ENCODE results near the gene GIT2. TPM values are rescaled to one million over a fixed set of nuclear protein-coding genes. Genes with fewer than 3 reads are reported as not detected.

Gene GIT2
- total RNA-seq, 1 experiment from 2014 or later = 21.7 TPM

- Mint-ChIP-seq H3K27me3 (ENCODE audit: low read depth) (no peaks in the 10 kb centered on the region; the same call in 1 of the 2 replicates), H3K27ac (no peak overlapping the region), H3K9me3 (no peaks in the 10 kb centered on the region), H3K36me3 (no peaks in the 10 kb centered on the region), H3K4me3 (no peak overlapping the region), H3K4me1 (no peaks in the 10 kb centered on the region)
- TF ChIP-seq NR1H2 (CRISPR knock-in tag; IDR thresholded peaks at IDR 0.05) = no peak
- TF ChIP-seq, protein P1, sequence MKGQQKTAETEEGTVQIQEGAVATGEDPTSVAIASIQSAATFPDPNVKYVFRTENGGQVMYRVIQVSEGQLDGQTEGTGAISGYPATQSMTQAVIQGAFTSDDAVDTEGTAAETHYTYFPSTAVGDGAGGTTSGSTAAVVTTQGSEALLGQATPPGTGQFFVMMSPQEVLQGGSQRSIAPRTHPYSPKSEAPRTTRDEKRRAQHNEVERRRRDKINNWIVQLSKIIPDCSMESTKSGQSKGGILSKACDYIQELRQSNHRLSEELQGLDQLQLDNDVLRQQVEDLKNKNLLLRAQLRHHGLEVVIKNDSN (CRISPR knock-in tag; IDR thresholded peaks at IDR 0.05) = no peak
- TF ChIP-seq SP1 (CRISPR knock-in tag; conservative IDR thresholded peaks at IDR 0.05) = no peak
- TF ChIP-seq, protein P2, sequence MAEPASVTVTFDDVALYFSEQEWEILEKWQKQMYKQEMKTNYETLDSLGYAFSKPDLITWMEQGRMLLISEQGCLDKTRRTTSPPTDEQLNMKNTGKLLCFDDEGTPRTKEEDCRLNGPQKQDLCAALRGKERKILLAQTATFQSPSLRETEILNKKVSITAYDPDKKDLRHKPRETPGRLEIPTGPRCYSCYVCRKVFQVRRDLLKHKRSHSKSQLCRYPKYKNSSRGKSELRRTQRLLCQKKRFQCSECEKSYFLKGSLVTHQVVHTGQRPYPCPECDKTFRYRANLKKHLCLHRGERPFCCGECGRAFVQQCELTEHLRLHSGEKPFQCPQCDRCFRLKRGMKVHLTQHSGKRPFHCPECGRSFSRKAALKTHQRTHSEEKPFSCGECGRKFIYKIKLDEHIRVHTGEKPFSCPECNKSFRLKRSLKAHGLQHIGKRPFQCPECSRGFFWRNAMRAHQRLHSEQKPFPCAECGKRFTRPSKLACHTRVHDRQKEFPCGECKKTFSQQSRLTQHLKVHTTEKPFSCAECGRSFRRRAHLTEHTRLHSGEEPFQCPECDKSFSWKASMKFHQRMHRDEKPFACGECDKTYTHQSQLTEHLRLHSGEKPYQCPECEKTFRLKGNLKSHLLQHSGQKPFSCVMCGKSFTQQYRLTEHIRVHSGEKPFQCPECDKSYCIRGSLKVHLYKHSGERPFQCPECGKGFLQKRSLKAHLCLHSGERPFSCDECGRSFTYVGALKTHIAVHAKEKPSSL (CRISPR knock-in tag; conservative IDR thresholded peaks at IDR 0.05) = no peak
- TF ChIP-seq MXD4 (CRISPR knock-in tag; IDR thresholded peaks at IDR 0.05; ENCODE audit: borderline replicate concordance) = no peak
- ATAC-seq = no peak
- DNase-seq (ENCODE audit: low spot score) = no peak
- POLR2A ChIA-PET = no interaction called here
- CTCF ChIA-PET = no interaction called here
These were observed 9.9 kb upstream of the GIT2 start for GRCh38 chr12:110006115-110006514.

DNA sequence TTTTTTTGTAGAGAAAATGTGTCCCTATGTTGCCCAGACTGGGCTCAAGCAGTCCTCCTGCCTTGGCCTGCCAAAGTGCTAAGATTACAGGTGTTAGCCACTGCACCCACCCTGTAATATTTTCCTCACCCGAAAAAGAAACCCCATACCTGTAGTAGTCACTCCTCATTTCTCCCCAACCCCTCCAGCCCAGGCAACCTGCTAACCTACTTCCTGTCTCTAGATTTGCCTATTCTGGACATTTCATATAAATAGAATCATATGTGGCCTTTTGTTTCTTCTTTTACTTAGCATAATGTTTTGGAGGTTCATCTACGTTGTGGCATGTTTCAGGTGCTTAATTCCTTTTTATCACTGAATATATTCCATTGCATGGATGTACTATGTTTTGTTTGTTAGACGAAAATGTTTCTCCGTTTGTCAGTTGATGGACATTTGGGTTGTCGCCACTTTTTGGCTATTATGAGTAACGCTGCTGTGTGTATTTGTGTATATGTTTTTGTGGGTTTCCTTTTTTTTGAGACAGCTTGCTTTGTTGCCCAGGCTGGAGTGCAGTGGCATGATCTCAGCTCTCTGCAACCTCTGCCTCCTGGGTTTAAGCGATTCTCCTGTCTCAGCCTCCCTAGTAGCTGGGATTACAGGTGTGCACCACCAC, 9.3 kb upstream of the GIT2 start:
- ChIA-PET CTCF (no interaction called here), POLR2A (no interaction called here)
- Mint-ChIP-seq H3K36me3 (no peaks in the 10 kb centered on the region), H3K27me3 (ENCODE audit: low read depth) (peaks cover 6% of the 10 kb centered on the region), H3K9me3 (no peaks in the 10 kb centered on the region), H3K27ac (no peak overlapping the region), H3K4me3 (no peak overlapping the region), H3K4me1 (peaks cover under 1% of the 10 kb centered on the region; the same call in 1 of the 2 replicates)
- TF ChIP-seq NR3C1 (CRISPR knock-in tag; conservative IDR thresholded peaks at IDR 0.05; ENCODE audit: low read depth) (no peak), ETV6 (CRISPR knock-in tag; IDR thresholded peaks at IDR 0.05) (no peak), ESRRA (CRISPR knock-in tag; IDR thresholded peaks at IDR 0.05; ENCODE audit: borderline replicate concordance) (no peak), NFYB (CRISPR knock-in tag; conservative IDR thresholded peaks at IDR 0.05; ENCODE audit: low read depth) (no peak), ZNF138 (CRISPR knock-in tag; conservative IDR thresholded peaks at IDR 0.05) (no peak), ZSCAN18 (CRISPR knock-in tag; IDR thresholded peaks at IDR 0.05) (no peak), ZNF121 (CRISPR knock-in tag; IDR thresholded peaks at IDR 0.05) (no peak), NR2C2 (CRISPR knock-in tag; IDR thresholded peaks at IDR 0.05) (no peak), TCF7 (CRISPR knock-in tag; IDR thresholded peaks at IDR 0.05; ENCODE audit: low read depth) (no peak)
- TF ChIP-seq, protein P3, sequence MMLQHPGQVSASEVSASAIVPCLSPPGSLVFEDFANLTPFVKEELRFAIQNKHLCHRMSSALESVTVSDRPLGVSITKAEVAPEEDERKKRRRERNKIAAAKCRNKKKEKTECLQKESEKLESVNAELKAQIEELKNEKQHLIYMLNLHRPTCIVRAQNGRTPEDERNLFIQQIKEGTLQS (CRISPR knock-in tag; conservative IDR thresholded peaks at IDR 0.05) = no peak
- TF ChIP-seq, protein P4, sequence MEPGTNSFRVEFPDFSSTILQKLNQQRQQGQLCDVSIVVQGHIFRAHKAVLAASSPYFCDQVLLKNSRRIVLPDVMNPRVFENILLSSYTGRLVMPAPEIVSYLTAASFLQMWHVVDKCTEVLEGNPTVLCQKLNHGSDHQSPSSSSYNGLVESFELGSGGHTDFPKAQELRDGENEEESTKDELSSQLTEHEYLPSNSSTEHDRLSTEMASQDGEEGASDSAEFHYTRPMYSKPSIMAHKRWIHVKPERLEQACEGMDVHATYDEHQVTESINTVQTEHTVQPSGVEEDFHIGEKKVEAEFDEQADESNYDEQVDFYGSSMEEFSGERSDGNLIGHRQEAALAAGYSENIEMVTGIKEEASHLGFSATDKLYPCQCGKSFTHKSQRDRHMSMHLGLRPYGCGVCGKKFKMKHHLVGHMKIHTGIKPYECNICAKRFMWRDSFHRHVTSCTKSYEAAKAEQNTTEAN (CRISPR knock-in tag; IDR thresholded peaks at IDR 0.05) = no peak
- ATAC-seq (no peak), DNase-seq (ENCODE audit: low spot score) (no peak)

DNA sequence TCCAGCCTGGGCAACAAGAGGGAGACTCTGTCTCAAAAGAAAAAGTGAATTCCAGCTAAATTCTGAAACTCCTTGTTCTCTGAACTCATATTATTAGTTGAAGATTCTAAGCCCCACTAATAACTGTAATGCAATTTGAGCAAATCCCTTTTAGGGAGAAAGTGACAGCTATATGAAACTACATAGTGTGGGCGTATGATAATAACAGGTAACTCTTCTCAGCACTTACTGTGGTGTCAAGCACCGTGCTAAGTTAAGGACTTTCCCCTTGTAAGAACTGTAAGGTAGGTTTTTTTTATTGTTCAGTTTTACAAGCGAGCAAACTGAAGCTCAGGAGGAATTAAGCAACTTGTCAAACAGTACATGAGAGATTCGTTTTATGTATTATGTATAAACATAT, 8.4 kb upstream of the GIT2 start:
- TF ChIP-seq ZNF317 (CRISPR knock-in tag; IDR thresholded peaks at IDR 0.05; ENCODE audit: borderline replicate concordance, low read depth) (no peak), SMAD3 (CRISPR knock-in tag; IDR thresholded peaks at IDR 0.05; ENCODE audit: borderline replicate concordance) (no peak), ZNF138 (CRISPR knock-in tag; conservative IDR thresholded peaks at IDR 0.05) (no peak)
- ChIA-PET POLR2A (no interaction called here), CTCF (no interaction called here)
- H3K27me3 Mint-ChIP-seq (ENCODE audit: low read depth) = peaks cover 13% of the 10 kb centered on the region
- no peak for DNase-seq (ENCODE audit: low spot score)
- H3K4me1 Mint-ChIP-seq = peaks cover 7% of the 10 kb centered on the region
- H3K27ac Mint-ChIP-seq = no peak overlapping the region
- H3K36me3 Mint-ChIP-seq = no peaks in the 10 kb centered on the region
- ATAC-seq = no peak
- H3K9me3 Mint-ChIP-seq = no peaks in the 10 kb centered on the region
- H3K4me3 Mint-ChIP-seq = no peak overlapping the region

Measured in WTC11 (cell line).